Measurements from ENCODE around the gene RICTOR.

GRCh38 chr5:38978036-38978435 lies 96.2 kb downstream of the RICTOR start:
- TF ChIP-seq CTCF (IDR thresholded peaks at IDR 0.05 in 8 of 11, conservative IDR thresholded peaks at IDR 0.05 in 3 of 11), result no peak
- no peak for TF ChIP-seq POLR2AphosphoS5 (IDR thresholded peaks at IDR 0.05)

All from spleen (tissue), 7 donors.